ENCODE results near the gene ABHD16A.
"Not testable (repeated sequence)": the region's sequence is repeated elsewhere in the genome, so short reads cannot be mapped to it uniquely, and the experiment has no call there.

ABHD16A gene

GRCh38 chr6:31713991-31714684, 11.0 kb upstream of the ABHD16A start:
- no peak for DNase-seq (ENCODE audit: low read depth in 2 of 2)

DNA sequence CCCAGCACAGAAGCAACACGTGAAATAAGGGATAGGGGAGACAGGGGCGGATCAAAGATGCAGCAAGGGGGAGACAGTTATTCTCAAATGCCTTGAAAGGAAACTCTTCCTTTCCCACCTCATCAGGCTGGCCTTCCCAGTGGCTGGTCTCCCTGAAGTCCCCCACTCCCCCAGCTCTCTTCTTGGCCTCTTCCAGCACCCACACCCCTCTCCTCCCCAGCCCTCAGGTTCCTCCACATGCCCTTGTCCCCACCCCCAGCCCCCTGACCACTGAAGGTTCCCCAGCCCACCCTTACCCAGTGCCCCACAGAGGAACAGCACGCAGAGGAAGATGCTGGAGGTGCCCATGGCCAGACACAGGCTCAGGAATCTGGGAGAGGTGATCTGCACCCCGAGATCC, 10.3 kb upstream of the ABHD16A start:
- DNase-seq (ENCODE audit: low read depth in 2 of 2) = no peak

- no peak for DNase-seq (ENCODE audit: low read depth in 2 of 2)
Measured at GRCh38 chr6:31712296-31712695, 9.2 kb upstream of the ABHD16A start.

GRCh38 chr6:31711233-31711632, 8.1 kb upstream of the ABHD16A start:
- DNase-seq (ENCODE audit: low read depth in 2 of 2) = no peak

GRCh38 chr6:31710523-31711219, 7.5 kb upstream of the ABHD16A start:
- no peak for DNase-seq (ENCODE audit: low read depth in 2 of 2)

- DNase-seq (ENCODE audit: low read depth in 2 of 2) = not testable (repeated sequence)
Measured at GRCh38 chr6:31709157-31709556, 6.0 kb upstream of the ABHD16A start.

GRCh38 chr6:31708224-31708623, 5.1 kb upstream of the ABHD16A start:
- DNase-seq (ENCODE audit: low read depth in 2 of 2) = no peak

DNA sequence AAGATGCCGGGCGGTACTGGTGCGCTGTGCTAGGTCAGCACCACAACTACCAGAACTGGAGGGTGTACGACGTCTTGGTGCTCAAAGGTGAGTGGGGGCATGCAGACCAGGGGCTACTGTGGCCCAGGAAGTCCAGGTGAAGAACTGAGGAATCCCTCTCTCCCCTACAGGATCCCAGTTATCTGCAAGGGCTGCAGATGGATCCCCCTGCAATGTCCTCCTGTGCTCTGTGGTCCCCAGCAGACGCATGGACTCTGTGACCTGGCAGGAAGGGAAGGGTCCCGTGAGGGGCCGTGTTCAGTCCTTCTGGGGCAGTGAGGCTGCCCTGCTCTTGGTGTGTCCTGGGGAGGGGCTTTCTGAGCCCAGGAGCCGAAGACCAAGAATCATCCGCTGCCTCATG, 4.6 kb upstream of the ABHD16A start:
- DNase-seq (ENCODE audit: low read depth in 2 of 2) = no peak

- no peak for DNase-seq (ENCODE audit: low read depth in 2 of 2)
Measured at GRCh38 chr6:31706599-31706998, 3.5 kb upstream of the ABHD16A start, which contains the start of gene LY6G6F. Gene LY6G6F, plus strand, starts transcription at chr6:31706866. Its CDS starts 41 bp downstream, at chr6:31706907.

- DNase-seq (ENCODE audit: low read depth in 2 of 2) = no peak
Measured at GRCh38 chr6:31705931-31706330, 2.8 kb upstream of the ABHD16A start.

DNA sequence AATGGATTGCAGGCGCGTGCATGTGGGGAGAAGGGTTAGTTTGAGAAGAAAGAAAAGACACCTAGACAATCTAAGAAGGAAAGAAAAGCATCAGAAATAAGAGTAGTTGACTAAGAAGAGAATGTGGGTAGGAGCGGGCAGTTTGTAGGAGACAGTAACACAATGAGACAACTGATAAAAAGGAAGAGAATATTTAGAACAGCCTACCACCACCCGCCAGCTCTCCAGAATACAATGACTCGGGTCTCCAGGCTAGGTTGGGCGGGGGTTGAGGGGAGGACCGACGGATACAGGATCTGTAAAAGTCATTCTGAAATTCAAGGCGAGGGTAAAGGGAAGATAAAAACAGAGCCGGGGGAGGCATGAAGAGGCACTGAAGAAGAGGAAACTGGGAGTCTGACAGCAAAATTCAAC, 712 bp downstream of the ABHD16A start:
- peak in 1 of 2 experiments; percentile 24 for DNase-seq (ENCODE audit: low read depth in 2 of 2)

GRCh38 chr6:31701666-31702404, 1.3 kb downstream of the ABHD16A start:
- DNase-seq (ENCODE audit: low read depth in 2 of 2) = no peak

GRCh38 chr6:31700740-31701401, 2.3 kb downstream of the ABHD16A start:
- DNase-seq (ENCODE audit: low read depth in 2 of 2) = no peak

- DNase-seq (ENCODE audit: low read depth in 2 of 2) = no peak
Measured at GRCh38 chr6:31697555-31697954, 5.6 kb downstream of the ABHD16A start.

GRCh38 chr6:31693535-31693934, 9.6 kb downstream of the ABHD16A start:
- DNase-seq (ENCODE audit: low read depth in 2 of 2) = no peak

DNA sequence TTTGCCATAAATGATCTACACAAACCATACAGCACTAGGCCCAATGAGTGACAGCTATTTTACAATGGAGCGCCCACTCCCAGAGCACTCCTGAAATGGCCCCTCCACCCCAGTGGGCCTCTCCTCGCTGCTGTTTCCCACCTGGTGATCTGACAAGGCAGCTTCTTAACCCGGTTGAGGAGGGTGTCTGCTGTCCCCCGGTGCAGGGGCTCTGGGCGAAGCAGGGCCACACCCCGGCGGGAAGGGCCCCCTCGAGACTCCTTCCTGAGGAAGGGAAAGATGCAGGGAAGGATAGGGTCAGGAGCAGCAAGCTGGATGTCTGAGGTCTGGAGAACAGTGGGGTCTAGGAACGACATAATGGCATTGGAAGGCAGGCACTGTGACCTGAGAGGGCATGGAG, 10.2 kb downstream of the ABHD16A start:
- no peak for DNase-seq (ENCODE audit: low read depth in 2 of 2)

DNA sequence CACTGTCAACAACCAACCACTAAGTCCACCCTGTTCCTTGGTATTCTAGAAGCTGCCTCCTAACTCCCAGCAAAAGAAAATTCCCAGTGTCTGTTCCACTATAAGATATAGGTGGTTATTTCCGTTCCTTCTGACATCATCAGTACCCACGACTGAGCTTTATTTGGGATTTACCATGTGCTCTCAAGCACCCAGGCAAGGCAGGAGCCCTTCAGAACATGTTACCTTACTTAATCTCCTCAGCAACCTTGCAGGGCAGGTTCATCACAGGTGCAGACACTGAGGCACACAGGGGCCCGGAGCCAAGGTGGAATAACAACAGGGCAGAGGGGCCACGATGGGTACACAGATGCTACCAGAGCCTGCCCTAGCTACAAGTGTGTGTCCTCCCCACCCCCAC, 10.8 kb downstream of the ABHD16A start:
- no peak for DNase-seq (ENCODE audit: low read depth in 2 of 2)

DNA sequence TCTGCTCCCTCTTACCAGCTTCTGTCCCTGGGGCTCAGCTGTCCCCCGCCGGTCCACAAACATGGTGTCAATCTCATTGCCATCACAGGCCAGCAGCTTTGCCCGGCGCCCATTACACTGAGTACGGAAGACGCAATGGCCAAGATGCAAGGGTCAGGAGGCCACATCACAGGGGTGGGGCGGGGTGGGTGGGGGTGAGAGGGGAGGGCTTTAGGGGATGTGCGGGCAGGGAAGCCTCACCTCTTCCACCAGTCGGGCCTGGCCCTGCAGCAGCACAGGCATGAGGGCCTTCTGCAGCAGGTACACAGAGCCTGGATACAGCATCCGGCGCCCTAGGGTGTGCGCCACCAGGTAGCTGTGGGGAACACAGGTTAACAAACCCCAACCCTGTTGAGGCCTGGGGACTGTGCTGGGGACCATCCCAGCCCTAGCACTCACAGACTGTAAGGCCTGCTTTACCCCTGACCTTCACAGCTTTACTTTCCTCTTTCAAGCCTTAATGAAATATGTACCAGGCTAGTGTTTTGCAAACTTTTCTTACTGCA, 11.5 kb downstream of the ABHD16A start:
- DNase-seq (ENCODE audit: low read depth in 2 of 2) = no peak

DNA sequence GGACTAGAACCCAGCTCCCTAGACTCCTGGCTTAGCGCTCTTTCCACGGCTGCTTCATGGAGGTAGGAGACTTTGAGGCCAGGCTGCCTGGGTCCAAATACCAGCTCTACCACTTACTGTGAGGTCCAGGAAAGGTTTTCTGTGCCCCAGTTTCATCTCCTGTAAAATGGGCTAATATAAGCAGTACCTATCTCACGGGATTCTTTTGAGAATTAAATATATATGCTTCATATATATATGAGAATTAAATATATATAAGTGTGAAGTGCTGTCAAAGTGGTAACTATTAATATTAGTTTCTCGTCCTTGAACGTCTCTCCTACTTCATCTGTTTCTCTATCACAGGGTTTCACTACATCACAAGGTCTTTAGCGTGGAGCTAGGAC, 12.1 kb downstream of the ABHD16A start:
- DNase-seq (ENCODE audit: low read depth in 2 of 2) = no peak

GRCh38 chr6:31690231-31691077, 12.7 kb downstream of the ABHD16A start:
- DNase-seq (ENCODE audit: low read depth in 2 of 2) = no peak

Data from stimulated activated CD4-positive, alpha-beta T cell treated with anti-CD3 and anti-CD28 coated beads, Interleukin-12 subunit alpha, Interleukin-12 subunit beta, amount 100 ng/mL, for 24 hours (primary cell).